IPS-NIHi11 (cell line): Measurements from ENCODE around the gene RETSAT.
"Not testable (repeated sequence)": the region's sequence is repeated elsewhere in the genome, so short reads cannot be mapped to it uniquely, and the experiment has no call there.

Experiments used
- DNase-seq: peaks from one replicate; pipeline ENCODE4 v3.0.0; 2012; ENCODE audit warnings: mixed read lengths, low spot score

Gene RETSAT

DNA sequence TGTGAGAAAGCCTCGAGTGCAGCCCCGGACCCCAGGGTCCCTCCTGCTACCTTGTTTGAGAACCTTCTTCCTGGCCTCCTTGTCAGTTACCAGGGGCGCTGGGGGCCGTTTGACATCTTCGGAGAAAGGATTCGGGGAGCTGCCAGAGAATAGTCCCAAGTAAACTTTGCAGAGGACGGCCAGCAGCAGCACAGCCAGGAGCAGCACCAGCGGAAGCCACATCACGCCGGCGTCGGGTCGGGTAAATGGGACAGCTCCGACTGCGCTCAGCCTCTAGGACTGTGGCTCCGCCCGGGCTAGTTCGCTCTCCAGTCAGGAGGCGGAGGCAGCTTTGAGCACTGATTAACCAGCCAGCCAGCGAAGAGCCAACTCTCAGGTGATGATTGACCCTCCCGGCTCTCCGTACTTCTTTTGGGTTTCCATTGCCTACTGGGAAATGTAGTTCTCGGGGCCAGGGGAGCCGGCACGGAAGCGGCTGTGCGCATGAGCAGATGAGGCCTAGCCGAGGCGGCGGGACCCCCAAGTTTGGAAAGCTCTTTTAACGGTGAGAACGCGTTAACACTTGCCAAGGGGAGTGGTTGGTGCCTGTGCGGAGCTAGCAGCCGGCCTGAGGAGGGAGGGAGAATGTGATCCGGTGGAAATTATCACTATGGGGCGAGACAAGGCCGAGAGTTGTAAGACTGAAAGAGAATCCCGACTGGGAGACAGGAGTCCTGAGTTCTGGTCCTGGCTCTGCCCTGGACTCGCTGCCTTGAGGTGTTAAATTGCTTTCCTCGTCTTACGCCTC, at the start of gene RETSAT, which contains the start of gene ELMOD3:
RETSAT (minus strand) TSS at position 243 of the 787 bp plus-strand sequence; CDS start at position 222, 21 bp downstream.
ELMOD3 (plus strand) TSS at position 484 of the 787 bp plus-strand sequence. CDS start 2,430 bp downstream, outside the sequence.
- DNase-seq, result peak; percentile 99

GRCh38 chr2:85401844-85402243, 47.5 kb upstream of the RETSAT start:
- DNase-seq, result peak; percentile 3

- peak; percentile 4 for DNase-seq
These were observed 47.1 kb upstream of the RETSAT start for GRCh38 chr2:85401464-85401805.

DNA sequence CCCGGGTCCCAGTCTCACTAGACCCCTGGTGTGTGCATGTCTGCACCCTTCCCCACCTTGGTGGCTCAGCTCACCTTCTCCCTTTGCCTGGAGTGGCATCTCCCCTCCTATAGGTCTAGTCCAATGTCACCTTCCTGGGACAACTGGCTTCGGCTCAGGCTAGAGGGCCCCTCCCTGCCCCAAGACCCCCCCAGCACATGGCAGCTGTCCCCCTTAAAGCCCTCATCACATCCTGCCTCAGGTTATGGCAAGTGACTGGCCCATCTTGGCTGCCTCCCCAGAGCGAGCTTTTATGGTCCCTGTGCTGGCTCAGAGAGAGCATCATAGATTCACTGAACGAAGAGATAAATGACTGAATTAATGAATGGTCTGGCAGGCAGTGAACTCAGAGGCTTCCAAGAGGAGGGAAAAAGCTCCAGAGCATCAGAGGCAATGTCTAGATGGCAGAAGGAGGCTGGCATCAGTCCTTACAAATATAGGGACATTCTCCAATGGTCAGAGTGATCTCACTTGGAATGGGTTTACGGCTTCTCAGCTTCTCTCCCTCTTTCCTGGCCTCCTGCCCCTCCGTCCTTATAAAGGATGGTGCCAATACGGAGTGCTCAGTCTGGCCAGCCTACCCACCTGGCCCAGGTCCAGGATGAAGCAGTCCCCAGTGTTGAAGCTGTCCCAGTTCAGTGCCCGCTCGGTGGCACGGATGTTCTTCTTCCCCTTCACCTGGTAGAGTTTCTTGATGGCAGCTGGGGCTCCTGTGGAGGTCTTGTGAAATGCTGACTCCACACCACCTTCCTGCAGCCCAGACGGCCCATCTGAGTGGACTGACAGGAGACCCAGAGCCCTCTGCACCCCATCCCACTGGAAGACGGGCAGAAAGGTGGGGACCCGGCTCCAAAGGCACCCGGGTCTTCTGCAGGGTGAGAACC, 46.5 kb upstream of the RETSAT start:
- peak; percentile 1 for DNase-seq

GRCh38 chr2:85400023-85400422, 45.7 kb upstream of the RETSAT start:
- DNase-seq, result no peak

- DNase-seq, result no peak
These were observed 44.8 kb upstream of the RETSAT start for GRCh38 chr2:85399183-85399455.

DNA sequence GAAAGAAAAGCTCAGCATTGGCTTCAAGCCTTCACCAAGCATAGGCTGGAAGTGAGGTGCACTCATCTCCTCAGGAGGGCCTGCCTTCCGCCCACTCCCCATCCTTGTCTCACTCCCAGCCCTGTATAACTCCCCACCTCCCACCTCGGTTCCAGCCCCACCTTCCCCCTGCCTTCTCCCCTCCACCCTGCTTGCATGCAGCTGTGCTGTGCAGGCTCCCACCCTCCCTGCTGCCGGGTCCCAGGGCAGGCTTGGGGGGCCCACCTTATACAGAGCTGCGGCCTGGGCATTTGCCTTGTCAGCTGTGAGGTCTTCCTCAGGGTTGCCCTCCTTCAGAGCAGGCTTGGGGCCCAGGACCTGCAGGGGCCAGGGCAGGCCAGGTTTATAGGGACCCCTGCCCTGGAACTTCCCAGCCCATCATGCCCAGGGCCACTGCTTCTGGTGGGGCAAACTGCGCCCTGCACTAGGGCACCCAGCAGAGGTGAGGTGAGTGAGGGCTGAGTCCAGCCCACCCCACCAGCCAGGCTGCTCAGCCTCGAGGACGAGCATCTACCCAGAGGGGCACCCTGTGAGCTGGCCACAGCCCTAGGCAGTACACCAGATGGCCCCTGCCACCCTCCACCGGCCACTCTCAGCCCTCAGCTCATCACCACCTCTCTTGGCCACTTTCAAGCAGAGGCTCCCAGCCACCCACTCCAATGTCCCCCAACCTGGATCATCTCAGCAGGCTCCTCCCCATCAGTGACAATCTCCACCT, 44.3 kb upstream of the RETSAT start:
- no peak for DNase-seq

DNA sequence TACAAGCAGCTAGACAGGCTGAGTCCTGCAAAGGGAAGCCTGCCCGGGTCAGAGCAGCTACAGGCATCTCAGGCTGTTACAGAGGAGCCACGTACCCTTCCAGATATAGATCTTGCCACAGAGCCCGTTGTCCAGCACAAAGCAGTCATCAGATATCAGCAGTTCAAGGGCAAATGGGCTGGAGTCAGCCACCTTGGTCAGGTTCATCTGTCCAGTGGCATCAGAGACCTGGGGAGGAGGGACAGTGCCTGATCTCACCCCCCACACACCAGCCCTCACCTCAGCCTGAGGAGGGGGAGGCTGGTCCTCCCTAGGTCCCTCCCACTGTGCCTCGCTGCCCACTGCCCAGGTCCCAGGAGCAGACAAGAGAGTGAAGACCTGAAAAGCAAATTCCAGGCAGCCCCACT, 43.6 kb upstream of the RETSAT start:
- peak; percentile 0 for DNase-seq

DNA sequence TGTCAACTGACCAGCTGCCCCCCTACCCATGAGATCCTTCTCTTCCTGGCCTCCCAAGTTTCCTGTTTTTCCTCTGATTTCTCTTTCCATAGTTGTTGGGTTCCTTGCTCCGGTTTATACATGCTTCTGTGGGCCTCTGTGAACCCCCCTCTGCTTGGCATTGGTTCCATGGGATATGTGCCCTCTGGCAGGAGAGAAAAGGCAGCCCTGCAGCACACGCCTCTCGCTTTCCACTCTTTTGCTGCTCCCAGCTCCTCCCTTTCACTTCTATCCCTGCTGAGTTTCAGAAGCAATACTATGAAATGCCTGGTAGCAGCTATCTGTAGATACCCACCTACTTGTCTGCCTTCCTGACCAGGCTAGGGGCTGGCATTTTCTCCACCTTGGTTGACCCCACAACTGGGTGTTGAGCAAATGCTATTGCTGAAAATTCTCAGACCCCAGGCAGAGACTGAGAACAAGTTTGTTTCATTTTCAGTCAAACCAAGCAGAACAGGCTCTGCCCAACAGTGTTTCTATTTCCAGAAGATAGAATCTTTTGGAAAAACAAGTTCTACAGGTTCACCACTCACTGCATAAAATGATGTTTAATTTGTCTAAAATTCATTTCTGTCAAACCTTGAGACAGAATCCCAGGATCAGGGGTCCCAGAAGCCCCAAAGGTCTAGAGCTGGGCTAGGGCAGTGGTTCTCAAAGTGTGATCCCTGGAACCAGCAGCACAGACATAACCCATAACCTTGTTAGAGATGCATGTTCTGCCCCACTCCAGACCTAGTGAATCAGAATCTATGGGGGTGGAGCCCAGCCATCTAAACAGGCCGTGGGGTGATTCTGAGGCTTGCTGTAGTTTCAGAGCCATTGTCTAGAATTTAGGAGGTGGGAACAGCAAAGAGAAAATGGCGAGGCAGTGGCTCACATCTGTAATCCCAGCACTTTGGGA, 42.5 kb upstream of the RETSAT start:
- no peak for DNase-seq

GRCh38 chr2:85395912-85396475, 41.7 kb upstream of the RETSAT start:
- DNase-seq, result no peak

DNA sequence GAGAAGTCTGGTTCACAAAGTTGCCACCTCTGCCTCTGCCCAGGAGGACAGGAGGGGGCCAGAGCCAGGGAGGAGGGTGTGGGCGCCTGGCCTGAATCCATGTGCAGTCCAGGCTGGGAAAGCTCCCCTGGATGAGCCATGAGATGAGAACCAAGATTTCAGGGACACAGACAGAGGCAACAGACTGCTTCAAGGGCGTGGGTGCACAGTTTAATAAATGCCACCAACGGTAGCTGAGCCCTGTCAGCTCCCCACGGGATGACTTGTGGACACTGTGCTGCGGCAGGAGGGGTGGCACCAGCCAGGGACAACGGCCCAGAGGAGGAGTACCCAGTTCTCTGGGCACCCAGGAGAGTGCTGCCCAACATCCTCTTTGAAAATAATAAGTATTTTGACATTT, 40.6 kb upstream of the RETSAT start:
- no peak for DNase-seq

DNA sequence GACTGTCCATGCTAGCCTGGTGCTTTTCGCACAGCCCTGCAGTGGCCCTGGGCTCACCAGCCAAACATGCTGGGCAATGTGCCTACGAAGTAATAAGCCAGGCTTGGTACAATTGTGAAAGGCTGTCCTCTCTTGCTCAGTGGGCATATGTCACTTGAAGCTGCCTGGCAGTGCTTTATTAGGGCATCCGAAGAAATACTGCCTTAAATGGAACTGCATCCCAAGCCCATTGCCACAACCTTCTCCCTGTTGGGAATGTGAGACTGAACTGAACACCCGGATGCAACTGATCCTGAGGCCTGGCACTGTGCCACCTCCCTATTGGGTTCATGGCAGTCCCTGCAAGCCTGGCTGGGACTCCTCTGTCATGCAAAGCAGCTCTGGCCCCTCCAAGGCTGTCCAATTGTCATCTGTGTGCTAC, 39.9 kb upstream of the RETSAT start:
- DNase-seq, result no peak

GRCh38 chr2:85393836-85394235, 39.5 kb upstream of the RETSAT start:
- no peak for DNase-seq

DNA sequence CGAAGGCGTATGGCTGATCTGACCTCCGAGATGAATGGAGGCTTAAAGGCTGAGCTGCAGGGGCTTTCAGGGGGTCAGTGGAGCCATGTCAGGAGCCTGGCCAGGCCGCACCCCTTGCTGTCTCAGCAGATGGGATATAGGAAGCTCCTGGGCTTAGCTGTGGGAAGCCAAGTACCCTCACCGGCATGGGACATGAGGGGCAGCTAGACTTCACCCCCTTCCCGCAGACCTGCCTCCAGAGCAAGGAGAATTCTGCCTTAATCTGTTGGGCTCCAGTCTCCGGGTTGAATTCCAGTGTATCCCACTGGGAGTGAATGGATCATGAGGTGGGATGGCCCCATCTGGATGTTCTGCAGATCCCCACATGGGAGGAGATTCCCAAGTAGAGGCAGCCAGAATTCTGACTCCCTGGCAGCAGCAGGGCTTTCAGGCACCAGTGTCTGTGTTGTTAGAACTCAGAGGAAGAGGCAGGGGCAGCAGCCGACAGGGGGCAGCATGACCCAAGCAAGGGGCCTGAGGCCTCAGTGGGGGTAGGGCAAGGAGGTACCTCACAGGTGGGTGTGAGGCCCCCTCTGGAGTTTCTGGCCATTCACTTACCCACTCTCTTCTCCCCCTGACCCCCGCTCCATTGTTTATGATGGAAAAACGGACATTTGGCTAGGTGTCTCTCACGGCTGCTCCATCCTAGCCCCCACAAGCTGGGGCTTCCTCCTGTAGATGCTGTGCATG, 36.8 kb upstream of the RETSAT start:
- DNase-seq, result peak; percentile 83

GRCh38 chr2:85388878-85389538, 34.7 kb upstream of the RETSAT start:
- DNase-seq, result no peak

DNA sequence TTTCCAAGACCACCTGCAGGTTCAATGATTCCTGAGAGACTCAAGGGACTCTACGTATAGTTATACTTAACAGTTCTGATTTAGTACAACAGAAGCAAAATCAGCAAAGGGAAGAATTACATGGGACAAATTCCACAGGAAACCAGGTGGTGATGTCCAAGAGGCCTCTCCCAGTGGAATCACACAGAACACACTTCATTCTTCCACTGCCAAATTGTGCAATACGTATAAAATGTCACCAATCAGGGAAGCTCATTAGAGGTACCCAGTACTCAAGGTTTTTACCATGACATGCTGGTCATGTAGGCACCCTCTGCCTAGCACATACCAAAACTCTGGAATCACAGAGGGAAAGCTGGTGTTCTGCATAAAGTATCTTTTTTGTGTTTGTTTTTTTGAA, 33.4 kb upstream of the RETSAT start:
- DNase-seq, result no peak

GRCh38 chr2:85385746-85386145, 31.4 kb upstream of the RETSAT start:
- DNase-seq, result no peak

DNA sequence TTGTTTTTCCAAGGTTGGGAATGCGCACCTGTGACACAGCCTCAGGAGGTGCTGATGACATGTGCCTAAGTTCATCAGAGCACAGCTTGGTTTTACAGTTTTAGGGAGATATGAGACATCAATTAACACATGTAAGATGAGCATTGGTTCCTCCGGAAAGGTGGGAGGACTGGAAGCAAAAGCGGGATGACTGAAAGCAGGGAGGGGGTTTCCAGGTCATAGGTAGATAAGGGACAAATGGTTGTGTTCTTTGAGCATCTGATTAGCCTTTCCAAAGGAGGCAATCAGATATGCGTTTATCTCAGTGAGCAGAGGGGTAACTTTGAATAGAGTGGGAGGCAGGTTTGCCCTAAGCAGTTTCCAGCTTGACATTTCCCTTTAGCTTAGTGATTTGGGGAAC, 29.5 kb upstream of the RETSAT start:
- no peak for DNase-seq

GRCh38 chr2:85383151-85383550, 28.8 kb upstream of the RETSAT start:
- not testable (repeated sequence) for DNase-seq

GRCh38 chr2:85380048-85380447, 25.7 kb upstream of the RETSAT start:
- DNase-seq, result no peak
